VCaP (cell line): ENCODE measurements around the gene NHERF1.

Source experiments
- H3K27ac ChIP-seq: fragments of 450-650 bp; 2 replicates; pipeline ENCODE4 v1.5.1; 2017
- CTCF ChIP-seq: fragments of 450-650 bp; conservative IDR thresholded peaks from 2 replicates; pipeline ENCODE4 v1.5.1; 2017; ENCODE audit warnings: mild to moderate bottlenecking, moderate library complexity

NHERF1 gene

GRCh38 chr17:74748529-74749278 is at the start of gene NHERF1:
TSS of gene NHERF1 (plus strand) at chr17:74748628. CDS start at chr17:74748847, 219 bp downstream.
- peak within 1 kb of the TSS; percentile 86 for H3K27ac ChIP-seq

GRCh38 chr17:74699236-74699635 is 49.2 kb upstream of the NHERF1 start:
- H3K27ac ChIP-seq, result no peak overlapping the region
- no peak for TF ChIP-seq CTCF

More at GRCh38 chr17:74748529-74749278, at the start of gene NHERF1:
- TF ChIP-seq CTCF, result peak; percentile 40; the same call in 1 of the 2 replicates

GRCh38 chr17:74702116-74702871 is 46.1 kb upstream of the NHERF1 start:
- no peak overlapping the region for H3K27ac ChIP-seq
- no peak for TF ChIP-seq CTCF

- H3K27ac ChIP-seq, result no peak overlapping the region
- TF ChIP-seq CTCF, result no peak
Measured at GRCh38 chr17:74703311-74703710, 45.1 kb upstream of the NHERF1 start.

- TF ChIP-seq CTCF, result no peak
- no peak overlapping the region for H3K27ac ChIP-seq
Measured at GRCh38 chr17:74704544-74704943, 43.9 kb upstream of the NHERF1 start.

GRCh38 chr17:74711058-74711824 is 37.2 kb upstream of the NHERF1 start:
- TF ChIP-seq CTCF, result no peak
- H3K27ac ChIP-seq, result no peak overlapping the region

GRCh38 chr17:74712301-74712700 is 36.1 kb upstream of the NHERF1 start:
- no peak overlapping the region for H3K27ac ChIP-seq
- no peak for TF ChIP-seq CTCF
